Tibial nerve (tissue), 4 donors: ENCODE data around the gene SLU7.

Experiments
- CTCF ChIP-seq, 5 experiments: fragments of 200-600 bp in 3 of 5; fragments of 450-650 bp in 2 of 5; sonication (generic) in 3 of 5; IDR thresholded peaks; one replicate each; pipeline ENCODE4 v1.5.1; 2016 to 2019; ENCODE audit warnings: antibody characterized with exemption in 5 of 5, mild to moderate bottlenecking in 3 of 5, moderate library complexity in 2 of 5
- EP300 ChIP-seq, 2 donors: sonication (generic); formaldehyde crosslinking; IDR thresholded peaks; one replicate each; pipeline ENCODE4 v1.6.1; 2017; ENCODE audit warnings: antibody characterized with exemption in 2 of 2, mild to moderate bottlenecking in 1 of 2
- POLR2A ChIP-seq, 2 donors: fragments of 450-650 bp; IDR thresholded peaks; one replicate each; pipeline ENCODE4 v1.6.1; 2017; ENCODE audit warnings: antibody characterized with exemption in 2 of 2, mild to moderate bottlenecking in 2 of 2, moderate library complexity in 2 of 2

- TF ChIP-seq CTCF (IDR thresholded peaks at IDR 0.05), result no peak
- no peak for TF ChIP-seq POLR2A (IDR thresholded peaks at IDR 0.05)
- no peak for TF ChIP-seq EP300 (IDR thresholded peaks at IDR 0.05)
Observed at GRCh38 chr5:160463227-160463626, 44.3 kb upstream of the SLU7 start.
